OCI-LY3 (cell line): ENCODE data around the gene NDRG3.

Experiments used
- H2AFZ ChIP-seq: fragments of 200-600, 300-600 bp; shearing (Covaris generic); 2 replicates; pipeline ENCODE4 v1.6.0; 2014; ENCODE audit warnings: antibody characterized with exemption, low read depth, low read length
- H3K27ac ChIP-seq: fragments of 200-600, 300-600 bp; sonication (generic); 2 replicates; pipeline ENCODE4 v1.5.1; 2014; ENCODE audit warnings: mild to moderate bottlenecking, low read length, moderate library complexity, mixed read lengths
- H3K27me3 ChIP-seq: fragments of 200-600, 300-600 bp; sonication (generic); 2 replicates; pipeline ENCODE4 v1.6.1; 2014; ENCODE audit warnings: low read depth, low read length, mixed read lengths
- H3K36me3 ChIP-seq: fragments of 200-600, 300-600 bp; sonication (generic); replicated peaks from 2 replicates; pipeline ENCODE3; 2014; ENCODE audit warnings: low read depth, low read length, mixed read lengths
- H3K4me1 ChIP-seq: fragments of 300-600, 200-600 bp; sonication (generic); 2 replicates; pipeline ENCODE4 v1.6.1; 2014; ENCODE audit warnings: low read length, mixed read lengths
- H3K4me2 ChIP-seq: fragments of 200-600, 300-600 bp; sonication (generic); 2 replicates; pipeline ENCODE4 v1.6.1; 2014; ENCODE audit warnings: low read length, mixed read lengths
- H3K4me3 ChIP-seq: fragments of 300-600, 200-600 bp; sonication (generic); 2 replicates; pipeline ENCODE4 v1.5.1; 2014; ENCODE audit warnings: antibody characterized with exemption, mild to moderate bottlenecking, low read length, moderate library complexity
- H3K79me2 ChIP-seq: fragments of 300-600, 200-600 bp; shearing (Covaris generic); 2 replicates; pipeline ENCODE4 v1.6.1; 2014; ENCODE audit warnings: mild to moderate bottlenecking, low read length, mixed read lengths
- H3K9ac ChIP-seq: fragments of 300-600, 200-600 bp; shearing (Covaris generic); 2 replicates; pipeline ENCODE4 v1.6.0; 2014; ENCODE audit warnings: mild to moderate bottlenecking, low read length, moderate library complexity
- H3K9me3 ChIP-seq: fragments of 200-600, 300-600 bp; shearing (Covaris generic); 2 replicates; pipeline ENCODE4 v1.6.1; 2014; ENCODE audit warnings: low read length, mixed read lengths; ENCODE audit not compliant: insufficient read depth
- H4K20me1 ChIP-seq: fragments of 200-600, 300-600 bp; sonication (generic); 2 replicates; pipeline ENCODE4 v1.6.1; 2016; ENCODE audit warnings: low read length, mixed read lengths; ENCODE audit not compliant: insufficient read depth
- CTCF ChIP-seq: fragments of 200-600, 300-600 bp; sonication (generic); IDR thresholded peaks from 2 replicates; pipeline ENCODE4 v1.5.1; 2014; ENCODE audit warnings: antibody characterized with exemption, low read length, low read depth
- EZH2phosphoT487 ChIP-seq: fragments of 200-600 bp; shearing (Covaris generic); IDR thresholded peaks from 2 replicates; pipeline ENCODE4 v1.6.1; 2018; ENCODE audit warnings: antibody characterized with exemption, mixed run types, low read depth

NDRG3 gene

DNA sequence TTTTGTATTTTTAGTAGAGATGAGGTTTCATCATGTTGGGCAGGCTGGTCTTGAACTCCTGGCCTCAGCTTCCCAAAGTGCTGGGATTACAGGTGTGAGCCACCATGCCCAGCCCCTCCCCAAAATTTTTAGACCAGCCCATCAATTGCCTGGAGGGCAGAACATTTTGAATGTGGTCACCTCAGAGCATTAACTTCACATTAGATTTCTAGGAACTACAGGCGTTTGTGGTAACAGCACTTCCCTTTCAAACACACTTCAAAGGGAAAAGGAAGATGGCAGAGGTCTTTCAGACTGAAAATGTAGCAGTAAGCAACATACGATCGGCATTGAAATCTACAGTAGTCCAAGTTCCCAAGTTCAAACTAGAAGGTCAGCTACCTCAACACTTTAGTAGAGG is 87.6 kb downstream of the NDRG3 start:
- Histone ChIP-seq H3K79me2 (no peaks in the 10 kb centered on the region), H3K27me3 (no peaks in the 10 kb centered on the region), H4K20me1 (no peaks in the 10 kb centered on the region), H3K4me1 (no peaks in the 10 kb centered on the region), H3K9ac (no peak overlapping the region), H3K36me3 (no peaks in the 10 kb centered on the region), H3K4me2 (no peak overlapping the region), H2AFZ (no peak overlapping the region), H3K27ac (no peak overlapping the region), H3K9me3 (no peaks in the 10 kb centered on the region), H3K4me3 (no peak overlapping the region)
- TF ChIP-seq CTCF (no peak), EZH2phosphoT487 (no peak)

GRCh38 chr20:36656733-36657132 is 89.2 kb downstream of the NDRG3 start:
- H3K4me1 ChIP-seq, result no peaks in the 10 kb centered on the region
- no peak overlapping the region for H3K9ac ChIP-seq
- H3K27ac ChIP-seq, result no peak overlapping the region
- no peak overlapping the region for H2AFZ ChIP-seq
- H3K27me3 ChIP-seq, result no peaks in the 10 kb centered on the region
- H4K20me1 ChIP-seq, result no peaks in the 10 kb centered on the region
- no peak overlapping the region for H3K4me2 ChIP-seq
- TF ChIP-seq EZH2phosphoT487 (no peak), CTCF (no peak)
- H3K4me3 ChIP-seq, result no peak overlapping the region
- H3K36me3 ChIP-seq, result no peaks in the 10 kb centered on the region
- no peaks in the 10 kb centered on the region for H3K79me2 ChIP-seq
- H3K9me3 ChIP-seq, result no peaks in the 10 kb centered on the region

- H3K36me3 ChIP-seq, result no peaks in the 10 kb centered on the region
- H3K4me3 ChIP-seq, result no peak overlapping the region
Observed at GRCh38 chr20:36655004-36655403, 90.9 kb downstream of the NDRG3 start.

DNA sequence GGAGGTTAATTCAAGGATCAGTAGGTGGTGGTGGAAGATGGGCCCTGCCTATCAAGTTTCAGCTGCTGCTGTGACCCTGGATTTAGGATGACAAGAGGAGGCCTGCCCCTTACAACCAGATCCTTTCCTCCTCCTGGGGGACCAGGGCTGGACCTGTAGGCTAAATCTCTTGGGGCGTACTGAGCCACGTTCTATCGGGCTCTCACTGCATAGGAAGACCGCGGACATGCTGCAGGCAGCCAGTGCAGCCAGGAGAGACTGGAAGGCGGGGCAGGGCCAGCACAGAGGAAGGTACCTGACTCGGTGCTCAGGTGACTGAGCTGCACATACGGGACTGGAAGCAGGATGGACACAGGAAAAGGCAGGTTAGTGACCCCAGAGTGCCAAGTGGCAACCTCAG is 91.4 kb downstream of the NDRG3 start:
- H3K4me1 ChIP-seq, result no peaks in the 10 kb centered on the region
- no peak overlapping the region for H3K4me2 ChIP-seq
- no peak for TF ChIP-seq CTCF
- no peak for TF ChIP-seq EZH2phosphoT487
- no peaks in the 10 kb centered on the region for H3K36me3 ChIP-seq
- no peak overlapping the region for H3K4me3 ChIP-seq
- H2AFZ ChIP-seq, result no peak overlapping the region
- H4K20me1 ChIP-seq, result no peaks in the 10 kb centered on the region
- H3K9me3 ChIP-seq, result no peaks in the 10 kb centered on the region
- no peak overlapping the region for H3K27ac ChIP-seq
- no peaks in the 10 kb centered on the region for H3K27me3 ChIP-seq
- H3K9ac ChIP-seq, result no peak overlapping the region
- H3K79me2 ChIP-seq, result no peaks in the 10 kb centered on the region

More at GRCh38 chr20:36655004-36655403, 90.9 kb downstream of the NDRG3 start:
- TF ChIP-seq CTCF (no peak), EZH2phosphoT487 (no peak)
- Histone ChIP-seq H3K9ac (no peak overlapping the region), H3K9me3 (no peaks in the 10 kb centered on the region), H4K20me1 (no peaks in the 10 kb centered on the region), H3K27me3 (no peaks in the 10 kb centered on the region), H3K27ac (no peak overlapping the region), H3K4me2 (no peak overlapping the region), H2AFZ (no peak overlapping the region), H3K4me1 (no peaks in the 10 kb centered on the region), H3K79me2 (no peaks in the 10 kb centered on the region)
